T1000 (cell line): ENCODE measurements around the gene KCNIP4.

Experiments used
- DNase-seq: peaks from one replicate; lab custom pipeline; 2025; ENCODE audit warnings: mixed read lengths; lab: John Stamatoyannopoulos, UW

Gene KCNIP4

DNA sequence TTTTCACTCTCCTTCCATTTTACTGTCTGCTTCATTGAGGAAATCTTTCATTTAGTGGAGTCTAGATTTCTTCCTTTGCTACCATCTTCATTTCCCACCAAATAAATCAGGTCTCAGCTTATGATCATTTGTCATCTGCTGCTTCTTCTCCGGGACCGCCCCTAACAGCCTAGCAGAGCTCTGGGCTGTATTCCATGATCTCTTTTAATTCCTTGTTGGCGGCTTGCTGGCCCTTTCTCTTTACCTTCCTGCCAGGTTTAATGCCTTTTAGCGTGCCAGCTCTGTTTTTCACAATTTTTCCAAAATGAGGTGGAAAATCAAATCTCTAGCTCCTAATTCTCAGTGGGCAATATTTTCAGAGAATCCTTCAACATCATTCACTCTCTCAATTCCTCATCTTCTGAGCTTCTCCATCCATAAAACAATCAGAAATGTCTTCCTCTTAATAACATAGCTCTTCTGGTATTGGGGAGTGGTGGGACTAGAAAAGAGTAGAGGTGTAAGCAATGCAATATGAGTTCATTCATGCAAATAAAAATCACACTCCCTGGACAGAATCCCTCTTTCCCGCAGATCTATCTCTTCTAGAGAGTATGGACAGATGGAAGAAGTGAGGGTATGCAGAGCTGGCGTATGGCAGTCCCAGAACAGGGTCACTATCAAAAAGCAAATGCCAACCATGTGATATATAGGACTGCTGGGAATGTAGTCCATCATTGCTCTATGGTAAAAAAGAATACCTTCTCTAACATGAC lies 491.3 kb downstream of the KCNIP4 start:
- no peak for DNase-seq

DNA sequence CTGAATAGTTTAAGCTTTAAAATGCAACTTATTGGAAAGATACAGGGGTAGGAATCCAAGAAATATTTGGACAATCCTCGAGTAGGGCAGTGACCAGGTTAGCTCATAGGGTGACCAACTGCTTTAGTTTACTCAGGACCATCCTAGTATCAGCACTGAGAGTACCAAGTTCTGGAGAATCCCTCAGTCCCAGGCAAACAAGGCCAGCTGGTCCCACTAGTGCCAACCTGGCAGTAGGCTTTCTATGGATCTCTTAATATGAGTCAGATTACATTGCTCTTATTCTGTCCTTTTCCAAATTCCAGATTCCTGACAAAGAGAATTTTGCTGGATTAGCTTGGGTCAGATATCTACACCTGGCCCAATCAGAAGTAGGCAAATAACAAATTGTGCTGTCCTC lies 493.7 kb downstream of the KCNIP4 start:
- no peak for DNase-seq

DNA sequence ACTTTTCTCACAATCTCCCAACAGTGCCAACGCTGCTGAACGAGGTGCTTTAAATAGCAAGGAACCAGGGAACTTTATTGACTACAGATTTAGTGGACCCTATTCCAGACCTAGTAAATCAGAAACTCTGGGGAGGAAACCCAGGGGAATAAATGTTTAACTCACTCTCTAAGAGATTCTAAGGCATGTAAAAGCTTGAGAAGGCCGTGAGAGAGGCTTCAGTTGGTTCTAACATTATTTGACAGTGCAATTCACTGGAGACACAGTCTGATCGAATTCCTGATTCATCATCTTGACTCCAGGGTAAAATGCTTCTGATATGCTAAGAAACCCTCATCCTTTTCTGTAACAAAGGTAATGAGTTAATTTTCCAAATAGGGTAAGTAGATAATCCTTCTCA lies 494.4 kb downstream of the KCNIP4 start:
- DNase-seq: no peak

DNA sequence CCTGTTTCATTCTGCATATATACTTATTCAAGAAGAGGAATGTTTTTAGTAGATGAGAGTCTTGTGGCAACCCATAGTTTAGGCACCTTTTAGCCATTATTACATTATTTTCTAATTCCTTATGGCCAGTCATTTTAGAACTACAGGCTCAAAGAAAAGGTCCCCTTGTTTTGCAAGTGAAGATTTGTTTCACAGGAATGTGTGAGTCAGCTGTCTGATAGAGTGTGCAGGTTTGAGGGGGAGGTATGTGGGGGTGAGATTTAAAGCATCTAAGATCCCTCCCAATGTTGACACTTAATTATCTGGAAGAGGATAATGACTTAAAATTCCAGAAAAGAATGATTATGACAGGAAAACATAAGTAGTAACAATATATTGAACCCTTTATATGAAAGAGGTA lies 495.6 kb downstream of the KCNIP4 start:
- DNase-seq: no peak

DNA sequence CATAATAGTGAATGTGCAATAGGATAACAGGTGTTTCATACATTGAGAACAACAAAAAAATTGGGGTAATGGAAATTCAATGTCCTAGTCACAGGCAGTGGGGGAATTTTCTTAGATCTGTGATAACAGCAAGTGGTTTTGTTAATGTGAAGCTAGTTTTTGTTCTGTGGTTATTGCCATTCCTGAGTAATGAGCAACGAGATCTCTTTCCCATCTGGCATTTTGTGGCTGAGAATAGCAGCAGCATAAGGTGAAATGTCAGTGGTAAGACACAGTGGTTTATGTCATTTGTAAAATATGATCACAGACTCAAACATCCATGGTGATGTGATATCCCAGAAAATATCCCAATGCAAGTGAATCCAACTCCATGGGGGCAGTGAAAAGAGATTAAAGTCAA lies 497.5 kb downstream of the KCNIP4 start:
- DNase-seq: peak; percentile 43

DNA sequence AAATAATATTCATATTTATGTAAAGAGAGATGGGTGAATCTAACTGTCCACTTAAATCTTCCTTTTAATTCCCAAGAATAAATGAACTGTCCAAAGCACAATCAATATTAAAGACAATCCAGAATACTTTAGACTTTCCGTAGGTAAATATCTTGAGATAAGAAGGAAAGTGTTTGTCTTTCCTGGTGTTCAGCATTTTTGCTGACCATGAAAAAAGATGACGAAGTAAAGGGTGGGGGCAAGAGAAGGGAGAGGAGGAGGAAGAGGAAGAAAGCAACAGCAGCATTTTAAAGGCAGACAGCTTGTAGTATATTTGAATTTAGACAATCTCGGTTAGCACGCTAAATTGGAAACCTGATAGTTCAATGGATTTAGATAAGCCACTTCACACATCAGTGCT lies 498.2 kb downstream of the KCNIP4 start:
- no peak for DNase-seq

GRCh38 chr4:21447301-21448054 lies 501.1 kb downstream of the KCNIP4 start:
- no peak for DNase-seq

DNA sequence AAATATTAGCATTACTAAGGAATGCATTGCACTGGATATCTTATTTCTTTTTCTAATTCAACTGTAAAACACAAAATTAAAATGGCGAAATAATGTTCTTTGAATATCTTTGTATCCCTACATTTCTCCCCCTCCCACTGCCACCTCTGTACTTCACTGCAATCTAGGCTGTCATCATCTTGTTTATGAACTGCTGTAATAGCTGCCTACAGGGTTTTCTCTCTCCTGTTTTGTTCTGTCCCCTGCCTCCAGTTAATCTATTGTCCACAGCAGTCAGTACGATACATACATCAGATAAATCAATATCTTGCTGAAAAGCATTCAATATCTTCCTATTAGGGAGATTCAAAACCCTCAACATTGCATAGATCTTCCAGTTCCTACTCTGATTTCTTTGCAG lies 528.4 kb downstream of the KCNIP4 start:
- DNase-seq: no peak

DNA sequence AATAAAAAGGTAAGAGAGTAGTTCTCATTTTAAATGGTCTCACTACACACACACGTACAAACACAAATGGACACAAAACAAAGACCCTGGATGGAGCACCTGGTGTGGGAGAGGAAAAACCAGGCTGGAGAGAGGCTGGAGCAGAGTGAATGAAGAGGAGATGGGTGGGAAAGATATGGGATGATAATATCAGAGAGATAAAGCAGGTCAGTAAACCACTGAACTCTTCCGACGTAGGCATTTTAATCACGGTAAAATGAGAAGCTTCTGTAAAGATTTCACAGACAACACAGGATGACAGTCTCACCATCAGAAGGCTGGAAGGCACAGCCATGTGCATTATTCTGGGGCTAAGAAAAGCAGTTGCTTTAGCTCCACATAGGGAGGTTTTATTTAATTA lies 532.8 kb downstream of the KCNIP4 start:
- no peak for DNase-seq

DNA sequence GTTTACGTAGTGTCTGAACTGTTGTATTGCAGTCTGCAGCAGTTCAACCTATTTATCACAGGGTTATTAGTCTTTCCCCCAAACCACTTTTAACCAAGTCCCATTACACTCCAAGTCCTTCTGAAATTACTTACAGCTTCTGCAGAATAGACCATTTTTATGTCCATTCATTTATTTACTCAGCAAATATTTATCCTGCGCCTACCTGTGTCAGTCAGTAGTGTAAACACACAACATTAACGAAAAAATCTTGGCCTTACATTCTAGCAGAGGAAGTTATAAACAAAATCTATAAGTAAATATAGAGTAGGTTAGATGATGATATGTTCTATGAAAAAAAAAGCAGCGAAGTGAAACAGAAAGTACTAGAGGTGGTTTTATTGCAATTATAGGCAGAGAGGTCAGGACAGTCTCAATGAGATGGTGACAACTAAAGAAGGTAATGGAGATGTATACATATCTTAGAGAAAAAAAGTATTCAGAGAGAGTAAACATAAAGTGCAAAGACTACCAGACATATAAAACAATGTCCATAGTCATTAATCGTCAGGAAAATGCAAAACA lies 534.7 kb downstream of the KCNIP4 start:
- DNase-seq: no peak

- DNase-seq: no peak
Measured at GRCh38 chr4:21411086-21411485, 537.5 kb downstream of the KCNIP4 start.

DNA sequence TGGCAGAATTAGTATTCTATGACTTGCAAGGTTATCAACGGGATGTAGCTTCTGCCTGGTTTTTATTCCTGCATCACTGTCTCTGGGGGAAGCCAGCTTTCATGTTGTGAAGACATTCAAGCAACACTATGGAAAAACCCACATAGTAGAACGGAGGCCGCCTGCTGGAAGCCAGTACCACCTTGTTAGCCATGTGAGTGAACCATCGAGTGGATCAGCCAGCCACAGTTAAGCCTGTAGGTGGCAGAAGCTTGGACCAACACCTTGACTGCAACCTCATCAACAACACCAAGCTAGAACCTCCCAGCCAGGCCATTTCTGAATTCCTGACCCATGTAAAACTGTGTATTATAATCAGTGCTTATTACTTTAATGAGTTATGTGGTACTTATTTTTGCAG lies 538.2 kb downstream of the KCNIP4 start:
- no peak for DNase-seq

- DNase-seq: no peak
Measured at GRCh38 chr4:21387683-21388082, 560.9 kb downstream of the KCNIP4 start.

DNA sequence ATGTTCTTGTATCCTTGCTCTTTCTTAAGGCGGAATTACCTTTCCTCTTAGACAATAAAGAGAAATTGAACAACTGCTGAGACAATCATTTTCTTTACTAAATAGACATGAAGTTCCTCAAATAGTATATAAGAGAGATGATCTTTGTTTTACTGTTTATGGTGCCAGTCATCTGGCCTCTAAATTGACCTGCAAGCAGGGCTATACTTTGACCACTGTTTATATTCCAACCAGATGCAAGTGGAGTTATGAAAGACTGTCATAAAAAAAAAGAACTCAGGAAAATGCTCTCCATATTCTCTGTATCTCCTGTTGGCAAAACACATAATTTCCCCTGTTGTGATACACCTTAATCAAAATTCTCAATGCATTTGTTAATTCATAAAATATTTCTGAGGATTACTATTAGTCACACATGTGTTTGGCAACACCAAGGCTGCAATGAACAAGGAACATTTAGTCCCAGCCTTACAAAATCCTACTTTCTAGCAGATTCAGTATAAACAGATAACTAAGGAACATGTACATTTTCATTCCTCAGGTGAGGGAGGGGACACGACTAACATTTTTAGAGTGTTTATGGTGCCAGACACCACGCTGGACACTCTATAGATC lies 562.3 kb downstream of the KCNIP4 start:
- no peak for DNase-seq

- no peak for DNase-seq
Measured at GRCh38 chr4:21385706-21386105, 562.9 kb downstream of the KCNIP4 start.

- no peak for DNase-seq
Measured at GRCh38 chr4:21384609-21385008, 564.0 kb downstream of the KCNIP4 start.

- no peak for DNase-seq
Measured at GRCh38 chr4:21380861-21381260, 567.7 kb downstream of the KCNIP4 start.

- no peak for DNase-seq
Measured at GRCh38 chr4:21377046-21377445, 571.5 kb downstream of the KCNIP4 start.

DNA sequence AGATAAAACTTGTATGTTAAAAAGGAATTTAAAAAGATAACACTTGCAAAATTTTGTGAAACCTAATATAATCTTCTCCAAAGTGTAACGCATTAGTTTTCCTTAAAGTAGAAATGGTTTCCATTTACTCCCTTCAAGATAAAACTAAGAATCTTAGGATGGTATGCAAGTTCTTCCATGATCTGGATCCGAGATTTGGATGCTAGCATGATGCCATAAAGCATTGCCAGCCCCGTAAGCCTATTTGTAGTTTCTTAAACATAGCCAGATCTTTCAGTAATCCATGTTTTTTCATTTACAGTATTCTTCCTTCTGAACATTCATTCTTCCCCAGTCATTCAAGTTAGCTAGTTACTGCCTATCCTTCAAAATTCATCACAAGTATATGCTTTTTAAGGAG lies 572.4 kb downstream of the KCNIP4 start:
- no peak for DNase-seq

DNA sequence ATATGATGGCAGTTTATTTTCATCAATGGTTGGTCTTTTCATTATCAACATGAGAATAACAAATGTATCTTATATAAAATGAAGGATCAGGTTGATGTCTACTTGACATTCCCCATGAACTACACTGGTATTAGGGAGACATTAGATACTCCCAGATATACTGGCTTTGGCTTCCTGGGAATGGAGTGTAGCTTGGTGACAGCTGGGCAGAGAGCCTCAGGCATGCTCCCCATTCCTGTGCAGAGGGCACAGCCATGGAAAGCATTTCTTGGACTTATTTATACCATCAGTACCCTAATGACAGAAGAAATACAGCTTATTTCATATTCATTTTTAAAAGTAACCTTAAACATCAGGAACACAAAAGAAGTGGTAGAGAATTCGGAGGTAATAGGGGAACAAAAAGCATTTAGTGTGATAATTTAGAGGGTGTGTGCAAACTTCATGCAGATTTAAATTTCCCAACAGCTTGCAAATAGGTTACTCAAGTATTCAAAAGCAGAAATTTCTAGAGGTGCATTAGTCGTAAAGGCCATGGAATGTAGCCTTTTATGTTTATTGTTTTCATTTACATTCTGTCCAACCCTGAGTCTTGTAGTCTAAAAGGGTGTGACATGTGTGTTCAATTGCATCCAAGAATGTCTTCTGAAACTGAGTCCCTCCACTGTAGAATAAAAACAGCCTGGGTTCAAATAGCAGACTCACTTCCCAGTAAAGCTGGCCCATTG lies 573.8 kb downstream of the KCNIP4 start:
- DNase-seq: no peak

DNA sequence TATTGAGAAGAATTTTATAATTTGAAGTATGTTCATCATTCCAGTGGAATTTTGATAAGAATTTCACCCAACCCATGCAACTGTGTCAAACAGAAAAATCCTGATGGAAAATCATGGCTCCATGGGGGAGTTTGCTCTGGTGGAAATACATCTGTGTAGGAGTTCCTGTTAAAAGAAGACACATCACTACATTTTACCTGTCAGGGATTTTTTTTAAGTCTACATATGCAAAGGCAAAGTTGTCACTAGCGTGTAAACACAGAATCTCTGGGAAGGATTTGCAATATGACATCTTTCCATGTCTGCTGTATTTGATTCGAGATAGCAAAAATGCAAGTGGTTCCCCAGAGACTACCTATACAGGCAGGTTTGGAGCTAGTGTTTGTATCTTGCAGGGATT lies 581.0 kb downstream of the KCNIP4 start:
- DNase-seq: no peak

GRCh38 chr4:21366840-21367239 lies 581.7 kb downstream of the KCNIP4 start:
- no peak for DNase-seq
